Activated CD4-positive, alpha-beta T cell treated with anti-CD3 and anti-CD28 coated beads, Interleukin-2, amount 10 ng/mL, durations not matched to agents 7 days and 5 days (primary cell): Measurements from ENCODE around the gene SARS1. TPM values are rescaled to one million over a fixed set of nuclear protein-coding genes. Genes with fewer than 3 reads are reported as not detected.
"Not testable (repeated sequence)": the region's sequence is repeated elsewhere in the genome, so short reads cannot be mapped to it uniquely, and the experiment has no call there.

ENCODE experiments used
- CTCF ChIA-PET: fragments of 350-600 bp; sonication (Branson Sonifier 250); formaldehyde crosslinking; loops from one replicate; lab custom pipeline; 2021; ENCODE audit warnings: antibody characterized with exemption; lab: Charles Lee
- POLR2A ChIA-PET: fragments of 350-600 bp; sonication (Branson Sonifier 250); formaldehyde crosslinking; loops from one replicate; lab custom pipeline; 2021; ENCODE audit warnings: antibody characterized with exemption; lab: Charles Lee
- DNase-seq: peaks from one replicate; pipeline ENCODE4 v3.0.0-alpha.2; 2020
- H3K27ac Mint-ChIP-seq: one replicate; pipeline ENCODE4 v1.8.0; 2021; ENCODE audit warnings: mild to moderate bottlenecking, moderate library complexity, mixed read lengths
- H3K27me3 Mint-ChIP-seq: one replicate; pipeline ENCODE4 v1.8.0; 2021; ENCODE audit warnings: mixed read lengths
- H3K36me3 Mint-ChIP-seq: one replicate; pipeline ENCODE4 v1.8.0; 2021; ENCODE audit warnings: low read depth, mixed read lengths
- H3K4me1 Mint-ChIP-seq: one replicate; pipeline ENCODE4 v1.8.0; 2021; ENCODE audit warnings: mixed read lengths
- H3K4me3 Mint-ChIP-seq: one replicate; pipeline ENCODE4 v1.8.0; 2021; ENCODE audit warnings: mild to moderate bottlenecking, moderate library complexity, mixed read lengths
- H3K9me3 Mint-ChIP-seq: one replicate; pipeline ENCODE4 v1.8.0; 2021; ENCODE audit warnings: mixed read lengths
- total RNA-seq, 2 experiments: library from RNA; stranded (reverse); gene quantifications; one replicate each; pipeline ENCODE4 v1.2.3, GENCODE V29; 2021

The SARS1 gene
- total RNA-seq, 2 experiments from 2014 or later: 138 to 140 TPM

GRCh38 chr1:109214695-109215623 lies 1.2 kb downstream of the SARS1 start:
- peaks cover 35% of the 10 kb centered on the region for H3K4me1 Mint-ChIP-seq
- CTCF ChIA-PET: interaction anchor here (0.5 to 2.2 kb wide), 10 partner anchors 8 to 1282 kb away, joined by 3 to 10 read pairs (median 4); no protein-coding TSS in a partner anchor
- H3K9me3 Mint-ChIP-seq: no peaks in the 10 kb centered on the region
- H3K27me3 Mint-ChIP-seq: no peaks in the 10 kb centered on the region
- DNase-seq: peak; percentile 46
- POLR2A ChIA-PET: interaction anchor here (0.7 kb wide), 1 partner anchor 16 kb away, joined by 3 read pairs; no protein-coding TSS in a partner anchor
- peak overlapping the region; percentile 97 for H3K4me3 Mint-ChIP-seq
- peaks cover 37% of the 10 kb centered on the region for H3K36me3 Mint-ChIP-seq
- H3K27ac Mint-ChIP-seq: peak overlapping the region; percentile 95

- H3K9me3 Mint-ChIP-seq: no peaks in the 10 kb centered on the region
- POLR2A ChIA-PET: no interaction called here
Measured at GRCh38 chr1:109216662-109217061, 2.9 kb downstream of the SARS1 start.

GRCh38 chr1:109218516-109218915 lies 4.8 kb downstream of the SARS1 start:
- POLR2A ChIA-PET: no interaction called here
- Mint-ChIP-seq H3K9me3 (no peaks in the 10 kb centered on the region), H3K4me1 (peaks cover 52% of the 10 kb centered on the region), H3K27ac (no peak overlapping the region), H3K27me3 (no peaks in the 10 kb centered on the region), H3K36me3 (peaks cover 60% of the 10 kb centered on the region), H3K4me3 (no peak overlapping the region)
- DNase-seq: no peak
- CTCF ChIA-PET: interaction anchor here (1.5 to 1.6 kb wide), 2 partner anchors 21 to 314 kb away, joined by 6 read pairs; no protein-coding TSS in a partner anchor

More at GRCh38 chr1:109216662-109217061, 2.9 kb downstream of the SARS1 start:
- CTCF ChIA-PET: no interaction called here
- Mint-ChIP-seq H3K36me3 (peaks cover 47% of the 10 kb centered on the region), H3K4me1 (peaks cover 44% of the 10 kb centered on the region), H3K4me3 (peak overlapping the region; percentile 97), H3K27ac (peak overlapping the region; percentile 17), H3K27me3 (no peaks in the 10 kb centered on the region)
- DNase-seq: no peak

GRCh38 chr1:109221201-109221600 lies 7.5 kb downstream of the SARS1 start:
- H3K4me1 Mint-ChIP-seq: peaks cover 37% of the 10 kb centered on the region
- POLR2A ChIA-PET, H3K4me3 Mint-ChIP-seq, H3K27ac Mint-ChIP-seq, CTCF ChIA-PET, DNase-seq, H3K27me3 Mint-ChIP-seq, H3K9me3 Mint-ChIP-seq: not testable (repeated sequence)
- H3K36me3 Mint-ChIP-seq: peaks cover 58% of the 10 kb centered on the region

- no peaks in the 10 kb centered on the region for H3K27me3 Mint-ChIP-seq
- H3K36me3 Mint-ChIP-seq: peaks cover 54% of the 10 kb centered on the region
- no peaks in the 10 kb centered on the region for H3K9me3 Mint-ChIP-seq
- DNase-seq: no peak
- peaks cover 18% of the 10 kb centered on the region for H3K4me1 Mint-ChIP-seq
- POLR2A ChIA-PET: no interaction called here
- CTCF ChIA-PET: interaction anchor here (0.8 to 2.0 kb wide), 4 partner anchors 8 to 16 kb away, joined by 3 to 10 read pairs (median 3); partner anchors contain the start of gene SARS1
- no peak overlapping the region for H3K27ac Mint-ChIP-seq
- H3K4me3 Mint-ChIP-seq: no peak overlapping the region
Measured at GRCh38 chr1:109225308-109225707, 11.6 kb downstream of the SARS1 start.

- no peak for DNase-seq
- Mint-ChIP-seq H3K27me3 (no peaks in the 10 kb centered on the region), H3K4me1 (peaks cover 16% of the 10 kb centered on the region), H3K36me3 (peaks cover 53% of the 10 kb centered on the region), H3K9me3 (no peaks in the 10 kb centered on the region), H3K27ac (no peak overlapping the region), H3K4me3 (no peak overlapping the region)
- POLR2A ChIA-PET: no interaction called here
- CTCF ChIA-PET: interaction anchor here (0.7 to 2.0 kb wide), 4 partner anchors 12 to 531 kb away, joined by 3 to 10 read pairs (median 3); partner anchors contain the start of gene SARS1
Measured at GRCh38 chr1:109225711-109226445, 12.2 kb downstream of the SARS1 start.

GRCh38 chr1:109228167-109228566 lies 14.4 kb downstream of the SARS1 start:
- peaks cover 52% of the 10 kb centered on the region for H3K36me3 Mint-ChIP-seq
- no peaks in the 10 kb centered on the region for H3K27me3 Mint-ChIP-seq
- no peak overlapping the region for H3K4me3 Mint-ChIP-seq
- no peak overlapping the region for H3K27ac Mint-ChIP-seq
- peaks cover 6% of the 10 kb centered on the region for H3K4me1 Mint-ChIP-seq
- ChIA-PET POLR2A (no interaction called here), CTCF (interaction anchor here (0.7 to 1.8 kb wide), 2 partner anchors 35 to 646 kb away, joined by 4 read pairs; no protein-coding TSS in a partner anchor)
- H3K9me3 Mint-ChIP-seq: no peaks in the 10 kb centered on the region
- no peak for DNase-seq

GRCh38 chr1:109229531-109230127 lies 15.9 kb downstream of the SARS1 start:
- Mint-ChIP-seq H3K9me3 (no peaks in the 10 kb centered on the region), H3K4me3 (no peak overlapping the region), H3K4me1 (peaks cover 9% of the 10 kb centered on the region), H3K27me3 (no peaks in the 10 kb centered on the region), H3K36me3 (peaks cover 51% of the 10 kb centered on the region), H3K27ac (no peak overlapping the region)
- ChIA-PET CTCF (no interaction called here), POLR2A (no interaction called here)
- no peak for DNase-seq

DNA sequence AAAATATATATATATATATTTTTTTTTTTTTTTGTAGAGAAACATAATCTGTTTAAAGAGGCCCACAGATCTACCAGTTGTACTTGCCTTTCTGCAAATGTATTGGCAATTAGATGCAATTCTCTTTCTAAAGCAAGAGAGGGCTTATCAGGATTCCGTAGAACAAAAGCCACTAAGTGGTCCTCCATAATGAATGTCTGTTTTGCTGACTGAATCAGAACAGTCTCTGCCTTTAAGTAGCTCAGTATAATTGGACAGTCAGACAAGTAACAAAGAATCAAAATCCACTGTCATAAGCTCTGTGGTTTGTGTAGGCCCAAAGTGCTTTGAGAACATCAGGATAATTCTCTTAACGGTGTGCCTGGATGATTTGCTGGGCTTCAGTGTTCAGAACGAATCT lies 17.3 kb downstream of the SARS1 start:
- Mint-ChIP-seq H3K27ac (no peak overlapping the region), H3K36me3 (peaks cover 55% of the 10 kb centered on the region), H3K4me1 (peaks cover 17% of the 10 kb centered on the region), H3K4me3 (no peak overlapping the region), H3K27me3 (no peaks in the 10 kb centered on the region), H3K9me3 (no peaks in the 10 kb centered on the region)
- no peak for DNase-seq
- CTCF ChIA-PET: interaction anchor here (0.5 to 1.6 kb wide), 6 partner anchors 8 to 168 kb away, joined by 3 to 4 read pairs (median 3); no protein-coding TSS in a partner anchor
- POLR2A ChIA-PET: interaction anchor here (0.5 kb wide), 2 partner anchors 17 to 24 kb away, joined by 3 to 4 read pairs; no protein-coding TSS in a partner anchor

DNA sequence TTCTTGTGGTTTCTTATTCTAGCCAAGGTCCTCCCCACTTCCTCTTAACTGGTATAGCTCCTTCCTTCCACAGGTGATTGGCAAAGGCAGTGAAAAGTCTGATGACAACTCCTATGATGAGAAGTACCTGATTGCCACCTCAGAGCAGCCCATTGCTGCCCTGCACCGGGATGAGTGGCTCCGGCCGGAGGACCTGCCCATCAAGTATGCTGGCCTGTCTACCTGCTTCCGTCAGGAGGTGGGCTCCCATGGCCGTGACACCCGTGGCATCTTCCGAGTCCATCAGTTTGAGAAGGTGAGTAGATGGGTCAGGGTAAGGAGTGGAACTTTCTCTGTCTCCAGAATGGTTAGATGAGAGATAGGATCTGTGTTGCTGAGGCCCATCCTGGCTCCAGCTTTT lies 21.4 kb downstream of the SARS1 start:
- ChIA-PET CTCF (interaction anchor here (0.6 kb wide), 1 partner anchor 12 kb away, joined by 3 read pairs; no protein-coding TSS in a partner anchor), POLR2A (no interaction called here)
- peaks cover 58% of the 10 kb centered on the region for H3K36me3 Mint-ChIP-seq
- no peak for DNase-seq
- H3K27ac Mint-ChIP-seq: no peak overlapping the region
- peaks cover 17% of the 10 kb centered on the region for H3K4me1 Mint-ChIP-seq
- no peak overlapping the region for H3K4me3 Mint-ChIP-seq
- no peaks in the 10 kb centered on the region for H3K27me3 Mint-ChIP-seq
- H3K9me3 Mint-ChIP-seq: no peaks in the 10 kb centered on the region

- POLR2A ChIA-PET: no interaction called here
- DNase-seq: no peak
- Mint-ChIP-seq H3K9me3 (no peaks in the 10 kb centered on the region), H3K4me3 (no peak overlapping the region), H3K36me3 (peaks cover 40% of the 10 kb centered on the region), H3K4me1 (peaks cover 28% of the 10 kb centered on the region), H3K27ac (no peak overlapping the region), H3K27me3 (peaks cover 12% of the 10 kb centered on the region)
- CTCF ChIA-PET: interaction anchor here (2.4 kb wide), 1 partner anchor 160 kb away, joined by 6 read pairs; the partner anchor contains the start of gene SORT1
Measured at GRCh38 chr1:109237512-109237911, 23.8 kb downstream of the SARS1 start.

- peaks cover 29% of the 10 kb centered on the region for H3K4me1 Mint-ChIP-seq
- H3K4me3 Mint-ChIP-seq: no peak overlapping the region
- peaks cover 40% of the 10 kb centered on the region for H3K36me3 Mint-ChIP-seq
- CTCF ChIA-PET: interaction anchor here (0.5 to 2.4 kb wide), 5 partner anchors 9 to 159 kb away, joined by 3 to 6 read pairs (median 4); partner anchors contain the start of gene SORT1
- H3K9me3 Mint-ChIP-seq: no peaks in the 10 kb centered on the region
- H3K27me3 Mint-ChIP-seq: peaks cover 16% of the 10 kb centered on the region
- H3K27ac Mint-ChIP-seq: no peak overlapping the region
- POLR2A ChIA-PET: interaction anchor here (0.6 kb wide), 1 partner anchor 125 kb away, joined by 3 read pairs; no protein-coding TSS in a partner anchor
- DNase-seq: no peak
Measured at GRCh38 chr1:109238382-109238781, 24.7 kb downstream of the SARS1 start.
